ENCODE results near the gene MSH4.

The MSH4 gene

DNA sequence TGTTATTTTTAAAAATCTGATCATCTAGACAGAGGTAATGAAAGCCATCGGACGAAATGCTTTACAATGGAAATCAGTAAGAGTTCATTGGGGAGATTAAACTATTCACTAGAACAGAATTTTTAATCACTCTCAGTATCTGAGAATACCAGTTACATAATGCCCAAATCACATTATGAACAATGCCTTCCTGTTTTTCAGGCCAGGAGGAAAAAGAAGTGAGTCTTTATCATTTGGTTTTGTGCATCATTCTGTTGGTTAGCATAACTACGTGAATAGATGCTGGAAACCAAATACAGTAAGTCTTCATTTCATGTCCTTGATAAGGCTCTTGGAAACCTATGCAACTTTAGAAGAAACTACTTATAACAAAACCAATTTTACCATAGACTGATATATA lies 153.5 kb downstream of the MSH4 start:
- no peak for DNase-seq

GRCh38 chr1:75952016-75952415 lies 155.3 kb downstream of the MSH4 start:
- no peak for DNase-seq

GRCh38 chr1:75953461-75953860 lies 156.8 kb downstream of the MSH4 start:
- DNase-seq: no peak

- DNase-seq: no peak
Measured at GRCh38 chr1:75954586-75954985, 157.9 kb downstream of the MSH4 start.

Data from 8988T (cell line).